A549 (cell line): Measurements from ENCODE around the gene MME. TPM values are rescaled to one million over a fixed set of nuclear protein-coding genes. Genes with fewer than 3 reads are reported as not detected.
"Not testable (repeated sequence)": the region's sequence is repeated elsewhere in the genome, so short reads cannot be mapped to it uniquely, and the experiment has no call there.

Source experiments
- ATAC-seq, 2 experiments: fragments of 200-7000 bp in 1 of 2; fragments of >200 bp in 1 of 2; cut with Nextera tagmentation in 1 of 2; cut with Tn5 transposase in 1 of 2; 3 replicates each; pipeline versions ENCODE4 v1.8.0 to v1.9.1; 2018 to 2020; ENCODE audit warnings: mild to moderate bottlenecking in 1 of 2, moderate library complexity in 1 of 2
- CTCF ChIA-PET: fragments of 300-600 bp; sonication (Branson Sonifier 250); formaldehyde crosslinking; extraction: SDS; loops from one replicate; lab custom pipeline; 2021; ENCODE audit warnings: antibody characterized with exemption, inconsistent platforms; lab: Yijun Ruan, JAX
- POLR2A ChIA-PET: fragments of 350-600 bp; formaldehyde crosslinking; extraction: SDS; loops from one replicate; lab custom pipeline; 2021; ENCODE audit warnings: antibody characterized with exemption, inconsistent platforms; lab: Yijun Ruan, JAX
- DNase-seq, 2 experiments: peaks; one replicate each; pipeline versions ENCODE4 v3.0.0 to v3.0.0-alpha.2; 2011 to 2016; ENCODE audit warnings: low read depth in 1 of 2, low spot score in 1 of 2
- FAIRE-seq: peaks from 2 replicates; lab custom pipeline; 2011; peaks lifted over from hg19 to GRCh38; lab: Jason Lieb, UNC
- H3K27ac ChIP-seq, 2 experiments: fragments of >200 bp; sonication (Bioruptor Twin); formaldehyde crosslinking; 3 replicates each; pipeline ENCODE4 v1.5.1; 2016 to 2017
- H3K4me1 ChIP-seq: fragments of >200 bp; sonication (Bioruptor Twin); formaldehyde crosslinking; 3 replicates; pipeline ENCODE4 v1.6.1; 2016
- H3K4me2 ChIP-seq: fragments of >200 bp; sonication (Bioruptor Twin); formaldehyde crosslinking; 3 replicates; pipeline ENCODE4 v1.6.1; 2016
- H3K4me3 ChIP-seq: fragments of >200 bp; sonication (Bioruptor Twin); formaldehyde crosslinking; 3 replicates; pipeline ENCODE4 v1.5.1; 2016
- H3K9me3 ChIP-seq: fragments of >200 bp; sonication (Bioruptor Twin); formaldehyde crosslinking; 3 replicates; pipeline ENCODE4 v1.6.1; 2016
- CBX8 ChIP-seq: fragments of 200-600 bp; sonication (generic); IDR thresholded peaks from 2 replicates; pipeline ENCODE4 v1.6.1; 2016
- CEBPB ChIP-seq, 2 experiments: fragments of >200 bp in 1 of 2; sonication (Bioruptor Twin) in 1 of 2; formaldehyde crosslinking in 1 of 2; IDR thresholded peaks; 2 replicates each; pipeline ENCODE4 v1.6.1; 2012 to 2016
- EHF ChIP-seq: fragments of 250-450 bp; sonication (Bioruptor Pico); IDR thresholded peaks from 2 replicates; pipeline ENCODE4 v1.5.0; 2020; ENCODE audit warnings: mild to moderate bottlenecking
- EHMT2 ChIP-seq: fragments of 200-600 bp; sonication (generic); IDR thresholded peaks from 2 replicates; pipeline ENCODE4 v1.6.1; 2016; ENCODE audit warnings: antibody characterized with exemption, low read depth, mild to moderate bottlenecking, moderate library complexity
- FOSB ChIP-seq: fragments of 250-450 bp; sonication (Bioruptor Pico); IDR thresholded peaks from 2 replicates; pipeline ENCODE4 v1.5.0; 2020; ENCODE audit warnings: mild to moderate bottlenecking, moderate library complexity
- FOSL2 ChIP-seq, 2 experiments: fragments of 450-650 bp in 1 of 2; fragments of >200 bp in 1 of 2; sonication (Bioruptor Twin) in 1 of 2; formaldehyde crosslinking; IDR thresholded peaks; 2 replicates each; pipeline versions ENCODE4 v1.5.0 to v1.6.1; 2016 to 2020; ENCODE audit warnings: mild to moderate bottlenecking in 1 of 2, moderate library complexity in 1 of 2
- GATA3 ChIP-seq: IDR thresholded peaks from 2 replicates; pipeline ENCODE4 v1.6.1; 2012; ENCODE audit warnings: borderline replicate concordance
- HDAC2 ChIP-seq: fragments of 200-600 bp; sonication (generic); IDR thresholded peaks from 2 replicates; pipeline ENCODE4 v1.6.1; 2016
- HOXB13 ChIP-seq: fragments of 250-450 bp; sonication (Bioruptor Pico); IDR thresholded peaks from 2 replicates; pipeline ENCODE4 v1.5.0; 2020; ENCODE audit warnings: low read depth, mild to moderate bottlenecking, moderate library complexity
- JUNB ChIP-seq: fragments of >200 bp; sonication (Bioruptor Twin); formaldehyde crosslinking; IDR thresholded peaks from 2 replicates; pipeline ENCODE4 v1.6.1; 2016
- KDM1A ChIP-seq: fragments of 200-600 bp; sonication (generic); IDR thresholded peaks from 2 replicates; pipeline ENCODE4 v1.6.1; 2016; ENCODE audit warnings: low read depth, mild to moderate bottlenecking
- MAFK ChIP-seq: fragments of 450-650 bp; IDR thresholded peaks from 2 replicates; pipeline ENCODE4 v1.6.1; 2014; ENCODE audit not compliant: partially characterized antibody
- MYC ChIP-seq: IDR thresholded peaks from 2 replicates; pipeline ENCODE4 v1.6.1; 2012; ENCODE audit warnings: mild to moderate bottlenecking, inconsistent platforms, low read length, improper control_type of control experiment, borderline replicate concordance
- PHF8 ChIP-seq: fragments of 200-600 bp; sonication (generic); IDR thresholded peaks from 2 replicates; pipeline ENCODE4 v1.6.1; 2016; ENCODE audit warnings: low read depth, mild to moderate bottlenecking, antibody characterized with exemption, moderate library complexity, borderline replicate concordance
- SMC3 ChIP-seq: fragments of >200 bp; sonication (Bioruptor Twin); formaldehyde crosslinking; IDR thresholded peaks from 3 replicates; pipeline ENCODE4 v1.6.1; 2018; ENCODE audit warnings: inconsistent platforms
- ZNF302 ChIP-seq: fragments of 250-450 bp; sonication (Bioruptor Pico); IDR thresholded peaks from 2 replicates; pipeline ENCODE4 v1.9.0; 2021; ENCODE audit warnings: inconsistent platforms, mild to moderate bottlenecking, moderate library complexity
- WGBS: methylation state at CpG from one replicate; pipeline ENCODE4 v1.1.6; 2017; ENCODE audit errors: missing lambda C conversion rate; 5-methylcytosine and 5-hydroxymethylcytosine counted together
- polyA plus RNA-seq, 4 experiments: library from polyadenylated mRNA; depleted of rRNA in 3 of 4; stranded (reverse); fragments of >200 nt; fragmentation: RNase III in 1 of 4; extraction: RNeasy Plus Mini Kit Qiagen cat#74134 plus additional on column Dnase treatment in 1 of 4; gene quantifications; 2 replicates in 3 of 4; 3 replicates in 1 of 4; pipeline ENCODE4 v1.2.3, GENCODE V29; 2011 to 2017
- TF ChIP-seq, protein P1 (sequence below): IDR thresholded peaks from 2 replicates; pipeline ENCODE4 v1.6.1; 2012; ENCODE audit warnings: low read depth, borderline replicate concordance
- TF ChIP-seq, protein P2 (sequence below): IDR thresholded peaks from 2 replicates; pipeline ENCODE4 v1.6.1; 2012
- TF ChIP-seq, protein P3 (sequence below): fragments of >200 bp; sonication (Bioruptor Twin); formaldehyde crosslinking; IDR thresholded peaks from 2 replicates; pipeline ENCODE4 v1.6.1; 2016
- TF ChIP-seq, protein P4 (sequence below): fragments of 150-350 bp; IDR thresholded peaks from 2 replicates; pipeline ENCODE4 v1.6.1; 2014; ENCODE audit warnings: low read depth, mild to moderate bottlenecking, low read length

MME gene
- polyA plus RNA-seq, 2 of the 4 experiments (the other 2 are of a cell fraction): not detected

DNA sequence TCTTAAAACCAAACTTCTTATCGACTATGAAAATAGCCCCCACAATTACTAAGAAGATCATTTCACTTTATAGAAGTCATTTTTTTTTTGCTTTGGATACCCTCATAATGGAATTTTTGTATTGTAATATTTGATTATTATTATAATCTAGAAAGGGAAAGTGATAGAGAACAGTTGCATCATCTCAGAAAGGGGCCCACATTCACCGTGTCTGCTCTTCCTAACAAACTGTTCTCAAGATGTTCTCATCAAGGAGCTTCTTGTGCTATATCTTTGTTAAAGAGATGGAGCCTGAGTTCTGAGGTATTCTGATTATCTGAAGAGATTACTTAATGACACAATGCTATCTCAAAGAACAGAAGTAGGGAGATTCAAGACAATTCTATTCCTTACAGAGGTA is 49.3 kb downstream of the MME start:
- ChIA-PET POLR2A (no interaction called here), CTCF (no interaction called here)
- H3K4me1 ChIP-seq: no peaks in the 10 kb centered on the region
- no peaks in the 10 kb centered on the region for H3K9me3 ChIP-seq
- ATAC-seq: no peak
- H3K27ac ChIP-seq: no peak overlapping the region
- no peak overlapping the region for H3K4me3 ChIP-seq
- no peak for FAIRE-seq
- TF ChIP-seq EHF (CRISPR knock-in tag): no peak
- TF ChIP-seq, all 56 proteins: peak for 0
- WGBS: 3% methylated on average over 2 of the region's 2 CpGs
- no peak overlapping the region for H3K4me2 ChIP-seq
- no peak for DNase-seq

DNA sequence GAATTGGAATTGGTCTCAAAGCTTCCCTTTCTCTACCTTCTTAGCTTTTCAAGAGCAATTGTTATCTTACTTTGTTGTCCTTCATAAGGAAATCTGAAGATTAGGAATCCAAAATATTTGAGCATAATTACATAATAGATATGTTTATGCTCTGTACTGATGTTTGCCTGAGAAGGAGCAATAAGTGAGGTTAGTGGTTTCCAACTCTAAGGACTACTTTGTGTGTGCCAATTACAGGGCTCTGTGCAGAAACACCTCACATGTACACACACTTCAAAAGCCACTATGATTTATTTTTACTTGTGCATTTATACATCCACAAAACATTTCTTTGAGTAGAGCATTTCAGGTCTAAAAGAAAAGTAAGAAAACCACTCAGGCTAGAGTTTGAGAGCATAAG is 49.9 kb downstream of the MME start:
- Histone ChIP-seq H3K4me1 (no peaks in the 10 kb centered on the region), H3K4me2 (no peak overlapping the region), H3K9me3 (no peaks in the 10 kb centered on the region), H3K27ac (no peak overlapping the region), H3K4me3 (no peak overlapping the region)
- ATAC-seq: no peak
- ChIA-PET POLR2A (no interaction called here), CTCF (no interaction called here)
- no peak for TF ChIP-seq MAFK
- TF ChIP-seq PHF8: no peak
- TF ChIP-seq, protein P1, sequence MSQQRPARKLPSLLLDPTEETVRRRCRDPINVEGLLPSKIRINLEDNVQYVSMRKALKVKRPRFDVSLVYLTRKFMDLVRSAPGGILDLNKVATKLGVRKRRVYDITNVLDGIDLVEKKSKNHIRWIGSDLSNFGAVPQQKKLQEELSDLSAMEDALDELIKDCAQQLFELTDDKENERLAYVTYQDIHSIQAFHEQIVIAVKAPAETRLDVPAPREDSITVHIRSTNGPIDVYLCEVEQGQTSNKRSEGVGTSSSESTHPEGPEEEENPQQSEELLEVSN: no peak
- TF ChIP-seq FOSL2 (IDR thresholded peaks at IDR 0.05): no peak
- TF ChIP-seq FOSL2 (CRISPR knock-in tag; IDR thresholded peaks at IDR 0.05): no peak
- no peak for TF ChIP-seq ZNF302 (CRISPR knock-in tag)
- TF ChIP-seq, protein P2, sequence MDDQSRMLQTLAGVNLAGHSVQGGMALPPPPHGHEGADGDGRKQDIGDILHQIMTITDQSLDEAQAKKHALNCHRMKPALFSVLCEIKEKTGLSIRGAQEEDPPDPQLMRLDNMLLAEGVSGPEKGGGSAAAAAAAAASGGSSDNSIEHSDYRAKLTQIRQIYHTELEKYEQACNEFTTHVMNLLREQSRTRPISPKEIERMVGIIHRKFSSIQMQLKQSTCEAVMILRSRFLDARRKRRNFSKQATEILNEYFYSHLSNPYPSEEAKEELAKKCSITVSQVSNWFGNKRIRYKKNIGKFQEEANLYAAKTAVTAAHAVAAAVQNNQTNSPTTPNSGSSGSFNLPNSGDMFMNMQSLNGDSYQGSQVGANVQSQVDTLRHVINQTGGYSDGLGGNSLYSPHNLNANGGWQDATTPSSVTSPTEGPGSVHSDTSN: no peak
- no peak for TF ChIP-seq MYC
- no peak for TF ChIP-seq CBX8
- TF ChIP-seq, protein P3, sequence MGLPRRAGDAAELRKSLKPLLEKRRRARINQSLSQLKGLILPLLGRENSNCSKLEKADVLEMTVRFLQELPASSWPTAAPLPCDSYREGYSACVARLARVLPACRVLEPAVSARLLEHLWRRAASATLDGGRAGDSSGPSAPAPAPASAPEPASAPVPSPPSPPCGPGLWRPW: no peak
- TF ChIP-seq HOXB13 (CRISPR knock-in tag): no peak
- TF ChIP-seq HDAC2: no peak
- TF ChIP-seq FOSB (CRISPR knock-in tag): no peak
- no peak for TF ChIP-seq CEBPB (IDR thresholded peaks at IDR 0.05)
- no peak for TF ChIP-seq EHMT2
- TF ChIP-seq JUNB: no peak
- no peak for TF ChIP-seq KDM1A
- TF ChIP-seq, protein P4, sequence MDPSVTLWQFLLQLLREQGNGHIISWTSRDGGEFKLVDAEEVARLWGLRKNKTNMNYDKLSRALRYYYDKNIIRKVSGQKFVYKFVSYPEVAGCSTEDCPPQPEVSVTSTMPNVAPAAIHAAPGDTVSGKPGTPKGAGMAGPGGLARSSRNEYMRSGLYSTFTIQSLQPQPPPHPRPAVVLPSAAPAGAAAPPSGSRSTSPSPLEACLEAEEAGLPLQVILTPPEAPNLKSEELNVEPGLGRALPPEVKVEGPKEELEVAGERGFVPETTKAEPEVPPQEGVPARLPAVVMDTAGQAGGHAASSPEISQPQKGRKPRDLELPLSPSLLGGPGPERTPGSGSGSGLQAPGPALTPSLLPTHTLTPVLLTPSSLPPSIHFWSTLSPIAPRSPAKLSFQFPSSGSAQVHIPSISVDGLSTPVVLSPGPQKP: no peak
- no peak for DNase-seq
- no peak for FAIRE-seq

DNA sequence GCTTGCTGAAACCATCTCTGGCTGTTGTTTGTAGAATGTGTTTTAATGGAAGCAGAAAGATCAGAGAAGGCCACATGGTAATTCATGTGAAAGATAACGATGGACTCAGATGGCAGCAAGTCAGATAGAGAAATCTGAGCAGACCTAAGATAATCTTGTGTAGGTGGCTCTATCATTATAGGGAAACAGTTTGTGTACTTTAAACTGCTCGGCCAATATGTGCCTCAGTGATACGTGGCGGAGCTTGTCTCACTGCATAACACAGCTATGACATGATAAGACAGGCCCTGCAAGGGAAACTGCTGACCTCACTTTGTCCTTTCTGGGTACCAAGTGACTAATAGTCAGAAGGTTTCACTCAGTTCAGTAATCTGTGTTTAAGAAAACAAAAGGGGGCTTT is 51.0 kb downstream of the MME start:
- ATAC-seq: no peak
- WGBS: 27% methylated on average over 4 of the region's 4 CpGs
- ChIA-PET POLR2A (no interaction called here), CTCF (no interaction called here)
- TF ChIP-seq SMC3 (no peak), GATA3 (no peak)
- no peak for DNase-seq
- Histone ChIP-seq H3K4me2 (no peak overlapping the region), H3K4me1 (no peaks in the 10 kb centered on the region), H3K27ac (no peak overlapping the region), H3K9me3 (no peaks in the 10 kb centered on the region), H3K4me3 (no peak overlapping the region)
- no peak for FAIRE-seq

DNA sequence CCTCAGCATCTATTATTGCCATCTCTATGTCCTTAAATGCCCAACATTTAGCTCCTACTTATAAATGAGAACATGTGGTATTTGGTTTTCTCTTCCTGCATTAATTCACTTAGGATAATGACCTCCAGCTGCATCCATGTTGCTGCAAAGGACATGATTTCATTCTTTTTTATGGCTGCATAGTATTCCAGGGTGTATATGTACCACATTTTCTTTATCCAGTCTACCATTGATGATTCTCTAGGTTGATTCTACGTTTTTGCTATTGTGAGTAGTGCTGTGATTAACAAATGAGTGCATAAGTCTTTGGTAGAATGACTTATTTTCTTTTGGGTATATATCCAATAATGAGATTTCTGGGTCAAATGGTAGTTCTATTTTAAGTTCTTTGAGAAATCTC is 54.2 kb downstream of the MME start:
- FAIRE-seq, H3K4me3 ChIP-seq, CTCF ChIA-PET, H3K9me3 ChIP-seq, H3K4me1 ChIP-seq, H3K27ac ChIP-seq, POLR2A ChIA-PET, DNase-seq, ATAC-seq, H3K4me2 ChIP-seq: not testable (repeated sequence)
- WGBS: 0% methylated on average over 1 of the region's 1 CpG
